HepG2 (cell line): Measurements from ENCODE around the gene GNAZ. TPM values are rescaled to one million over a fixed set of nuclear protein-coding genes. Genes with fewer than 3 reads are reported as not detected.

Experiments used
- EHMT2 ChIP-seq: fragments of 200-600 bp; sonication (generic); IDR thresholded peaks from 2 replicates; pipeline ENCODE4 v1.7.0; 2017; ENCODE audit warnings: antibody characterized with exemption, low read depth, low read length, borderline replicate concordance
- GATAD1 ChIP-seq: IDR thresholded peaks from 2 replicates; pipeline ENCODE4 v1.6.1; 2016; ENCODE audit warnings: missing genetic modification reagents, missing compliant biosample characterization
- GFI1 ChIP-seq: sonication (generic); formaldehyde crosslinking; IDR thresholded peaks from 2 replicates; pipeline ENCODE4 v1.5.0; 2020; ENCODE audit warnings: missing genetic modification reagents, mild to moderate bottlenecking, borderline replicate concordance
- GPBP1L1 ChIP-seq: sonication (generic); formaldehyde crosslinking; IDR thresholded peaks from 2 replicates; pipeline ENCODE4 v1.5.0; 2020; ENCODE audit warnings: mild to moderate bottlenecking, missing genetic modification reagents
- GZF1 ChIP-seq: sonication (generic); formaldehyde crosslinking; IDR thresholded peaks from 2 replicates; pipeline ENCODE4 v1.5.1; 2020; ENCODE audit warnings: mild to moderate bottlenecking, missing genetic modification reagents
- IRF1 ChIP-seq: sonication (generic); formaldehyde crosslinking; IDR thresholded peaks from 2 replicates; pipeline ENCODE4 v1.4.0; 2020; ENCODE audit warnings: low read depth, mild to moderate bottlenecking, missing genetic modification reagents
- ISL2 ChIP-seq: sonication (generic); formaldehyde crosslinking; IDR thresholded peaks from 2 replicates; pipeline ENCODE4 v1.5.0; 2020; ENCODE audit warnings: missing genetic modification reagents
- JUNB ChIP-seq: sonication (generic); formaldehyde crosslinking; IDR thresholded peaks from 2 replicates; pipeline ENCODE4 v1.8.0; 2022; ENCODE audit warnings: missing genetic modification reagents, mild to moderate bottlenecking, borderline replicate concordance
- MAX ChIP-seq: IDR thresholded peaks from 2 replicates; pipeline ENCODE4 v1.6.1; 2012; ENCODE audit warnings: inconsistent platforms
- RFXANK ChIP-seq: IDR thresholded peaks from 2 replicates; pipeline ENCODE4 v1.6.1; 2016
- RXRB ChIP-seq: IDR thresholded peaks from 2 replicates; pipeline ENCODE4 v1.6.1; 2016; ENCODE audit warnings: borderline replicate concordance, missing genetic modification reagents, missing compliant biosample characterization
- SETDB1 ChIP-seq: sonication (generic); formaldehyde crosslinking; IDR thresholded peaks from 2 replicates; pipeline ENCODE4 v1.5.1; 2020; ENCODE audit warnings: missing genetic modification reagents, mild to moderate bottlenecking, borderline replicate concordance
- STAT5B ChIP-seq: sonication (generic); formaldehyde crosslinking; IDR thresholded peaks from 2 replicates; pipeline ENCODE4 v1.4.0; 2020; ENCODE audit warnings: missing genetic modification reagents
- THAP7 ChIP-seq: sonication (generic); formaldehyde crosslinking; IDR thresholded peaks from 2 replicates; pipeline ENCODE4 v1.8.1; 2023; ENCODE audit warnings: mild to moderate bottlenecking, missing genetic modification reagents
- USF2 ChIP-seq, 2 experiments: sonication (generic) in 1 of 2; formaldehyde crosslinking in 1 of 2; IDR thresholded peaks; 2 replicates each; pipeline versions ENCODE4 v1.5.1 to v1.6.1; 2011 to 2020; ENCODE audit warnings: borderline replicate concordance in 1 of 2, low read depth in 1 of 2, low read length in 1 of 2, mild to moderate bottlenecking in 1 of 2, missing genetic modification reagents in 1 of 2, moderate library complexity in 1 of 2
- ZNF280B ChIP-seq: sonication (generic); formaldehyde crosslinking; IDR thresholded peaks from 2 replicates; pipeline ENCODE4 v1.5.0; 2020; ENCODE audit warnings: missing genetic modification reagents, mild to moderate bottlenecking, borderline replicate concordance
- ZNF317 ChIP-seq: sonication (generic); formaldehyde crosslinking; IDR thresholded peaks from 2 replicates; pipeline ENCODE4 v1.5.0; 2020; ENCODE audit warnings: mild to moderate bottlenecking, missing genetic modification reagents
- ZNF513 ChIP-seq: sonication (generic); formaldehyde crosslinking; conservative IDR thresholded peaks from 2 replicates; pipeline ENCODE4 v1.5.0; 2020; ENCODE audit warnings: missing genetic modification reagents
- ZNF616 ChIP-seq: sonication (generic); formaldehyde crosslinking; IDR thresholded peaks from 2 replicates; pipeline ENCODE4 v1.5.0; 2020; ENCODE audit warnings: low read depth, mild to moderate bottlenecking, missing genetic modification reagents
- ZNF792 ChIP-seq: IDR thresholded peaks from 2 replicates; pipeline ENCODE4 v1.6.1; 2016
- ZNF841 ChIP-seq: sonication (generic); formaldehyde crosslinking; IDR thresholded peaks from 2 replicates; pipeline ENCODE4 v1.8.1; 2023; ENCODE audit warnings: missing genetic modification reagents, borderline replicate concordance
- polyA plus RNA-seq, 8 experiments: library from polyadenylated mRNA; depleted of rRNA in 3 of 8; stranded (reverse) in 7 of 8; unstranded in 1 of 8; fragments of >200 nt; fragmentation: Illumina TruSeq in 4 of 8; extraction: Trizol in 4 of 8; gene quantifications; 2 replicates each; pipeline versions ENCODE4 v1.2.1 to v1.2.3, GENCODE V29; 2011 to 2016; ENCODE audit warnings: low read depth in 4 of 8, missing spikeins in 1 of 8, mixed read lengths in 1 of 8; ENCODE audit not compliant: insufficient read depth in 1 of 8
- total RNA-seq, 5 experiments: library from RNA; depleted of rRNA; stranded (reverse); fragments of >200 nt; fragmentation: Illumina TruSeq; extraction: Trizol; gene quantifications; 2 replicates each; pipeline ENCODE4 v1.2.3, GENCODE V29; 2016; ENCODE audit warnings: low read depth in 1 of 5

Gene GNAZ
- total and polyA plus RNA-seq, 2 of the 13 experiments (the other 11 are each of a cell fraction or from before 2014, with no cell fraction given), result 11.4 to 22.3 TPM

GRCh38 chr22:23079240-23079768, 9.0 kb downstream of the GNAZ start (continued):
- TF ChIP-seq THAP7 (no peak), USF2 (IDR thresholded peaks at IDR 0.05; ENCODE audit: low read depth, low read length) (no peak), USF2 (CRISPR knock-in tag; IDR thresholded peaks at IDR 0.05; ENCODE audit: borderline replicate concordance) (no peak), ZNF513 (CRISPR knock-in tag) (no peak), ZNF792 (CRISPR knock-in tag) (0 out of 2 replicates have a peak, but pooled peaks have one; percentile 28), GPBP1L1 (CRISPR knock-in tag) (no peak), IRF1 (no peak), STAT5B (CRISPR knock-in tag) (no peak), ZNF280B (CRISPR knock-in tag) (peak; percentile 31; the same call in 1 of the 2 replicates), EHMT2 (peak; percentile 35; the same call in 1 of the 2 replicates), ZNF317 (CRISPR knock-in tag) (peak; percentile 69; the same call in 1 of the 2 replicates), GFI1 (CRISPR knock-in tag) (peak; percentile 66; the same call in 1 of the 2 replicates), RFXANK (no peak), RXRB (CRISPR knock-in tag) (peak; percentile 73), SETDB1 (CRISPR knock-in tag) (no peak), GZF1 (CRISPR knock-in tag) (no peak), ZNF841 (CRISPR knock-in tag) (no peak), ISL2 (CRISPR knock-in tag) (peak; percentile 14; the same call in 1 of the 2 replicates), JUNB (CRISPR knock-in tag) (peak; percentile 72; the same call in 1 of the 2 replicates), GATAD1 (CRISPR knock-in tag) (peak; percentile 16; the same call in 1 of the 2 replicates), MAX (peak; percentile 91), ZNF616 (CRISPR knock-in tag) (no peak)
